Stomach (tissue), 9 donors: ENCODE results near the gene EPHX1. TPM values are rescaled to one million over a fixed set of nuclear protein-coding genes. Genes with fewer than 3 reads are reported as not detected.

Source experiments
- DNase-seq, 2 donors: peaks; one replicate each; pipeline versions ENCODE4 v3.0.0 to v3.0.0-alpha.2; 2013 to 2019
- H3K27ac ChIP-seq, 5 donors: fragments of 200-600 bp in 4 of 5; sonication (generic) in 4 of 5; one replicate each; pipeline ENCODE4 v1.5.1; 2013 to 2019; ENCODE audit warnings: mild to moderate bottlenecking in 1 of 5, moderate library complexity in 1 of 5
- H3K27me3 ChIP-seq, 3 donors: fragments of 200-600 bp; sonication (generic); one replicate each; pipeline ENCODE4 v1.5.1; 2017 to 2019; ENCODE audit warnings: mixed run types in 1 of 3
- H3K36me3 ChIP-seq, 4 donors: fragments of 200-600 bp; sonication (generic); 1 replicate in 3 of 4; 2 replicates in 1 of 4; pipeline ENCODE4 v1.5.1; 2016 to 2019
- H3K4me1 ChIP-seq, 4 donors: fragments of 200-600 bp; sonication (generic); one replicate each; pipeline ENCODE4 v1.5.1; 2016 to 2019
- H3K4me3 ChIP-seq, 4 donors: fragments of 200-600 bp; sonication (generic) in 3 of 4; one replicate each; pipeline ENCODE4 v1.5.1; 2016 to 2019; ENCODE audit warnings: mild to moderate bottlenecking in 1 of 4
- H3K9me3 ChIP-seq, 4 donors: fragments of 200-600 bp; sonication (generic); one replicate each; pipeline ENCODE4 v1.5.1; 2016 to 2019
- EP300 ChIP-seq: sonication (generic); formaldehyde crosslinking; IDR thresholded peaks from one replicate; pipeline ENCODE4 v1.6.1; 2017; ENCODE audit warnings: antibody characterized with exemption
- POLR2A ChIP-seq, 4 donors: fragments of 450-650 bp; IDR thresholded peaks; one replicate each; pipeline ENCODE4 v1.6.1; 2016; ENCODE audit warnings: antibody characterized with exemption in 4 of 4, control low read depth in 2 of 4, mild to moderate bottlenecking in 1 of 4, moderate library complexity in 1 of 4
- POLR2AphosphoS5 ChIP-seq, 3 donors: sonication (generic); formaldehyde crosslinking; IDR thresholded peaks; one replicate each; pipeline ENCODE4 v1.6.1; 2016; ENCODE audit warnings: antibody characterized with exemption in 3 of 3
- WGBS, 5 donors: extraction: QIAGEN DNeasy Blood & Tissue Kit in 3 of 5; methylation state at CpG; one replicate each; pipeline versions ENCODE4 v1.1.5 to v1.1.7; 2013 to 2018; 5-methylcytosine and 5-hydroxymethylcytosine counted together
- intact Hi-C: fragments of 100-400 bp; cut with DNase I; formaldehyde crosslinking; loops from one replicate; pipeline ENCODE4 v1.15.1; 2023; ENCODE audit warnings: low total_unique reads
- polyA plus RNA-seq, 3 donors: library from polyadenylated mRNA; stranded (reverse); fragments of 200-250 nt; gene quantifications; one replicate each; pipeline ENCODE4 v1.2.3, GENCODE V29; 2013
- total RNA-seq, 5 donors: library from RNA; depleted of rRNA; stranded (reverse); fragments of >200 nt; gene quantifications; one replicate each; pipeline versions ENCODE4 v1.1.0 to v1.2.3, GENCODE V29; 2014 to 2016
- TF ChIP-seq, protein P1 (sequence below), 7 experiments: fragments of 450-650 bp in 4 of 7; fragments of 200-600 bp in 3 of 7; sonication (generic) in 3 of 7; IDR thresholded peaks; one replicate each; pipeline ENCODE4 v1.5.1; 2016 to 2019; ENCODE audit warnings: antibody characterized with exemption in 7 of 7, control low read depth in 2 of 7, mild to moderate bottlenecking in 1 of 7
- donor health status: healthy with polysubstance abuse.
- donor health status: Bipolar disorder and iron deficiency.
- donor health status: healthy.

The EPHX1 gene
- total and polyA plus RNA-seq, 8 donors: 13.0 to 94.6 (median 40.5) TPM

DNA sequence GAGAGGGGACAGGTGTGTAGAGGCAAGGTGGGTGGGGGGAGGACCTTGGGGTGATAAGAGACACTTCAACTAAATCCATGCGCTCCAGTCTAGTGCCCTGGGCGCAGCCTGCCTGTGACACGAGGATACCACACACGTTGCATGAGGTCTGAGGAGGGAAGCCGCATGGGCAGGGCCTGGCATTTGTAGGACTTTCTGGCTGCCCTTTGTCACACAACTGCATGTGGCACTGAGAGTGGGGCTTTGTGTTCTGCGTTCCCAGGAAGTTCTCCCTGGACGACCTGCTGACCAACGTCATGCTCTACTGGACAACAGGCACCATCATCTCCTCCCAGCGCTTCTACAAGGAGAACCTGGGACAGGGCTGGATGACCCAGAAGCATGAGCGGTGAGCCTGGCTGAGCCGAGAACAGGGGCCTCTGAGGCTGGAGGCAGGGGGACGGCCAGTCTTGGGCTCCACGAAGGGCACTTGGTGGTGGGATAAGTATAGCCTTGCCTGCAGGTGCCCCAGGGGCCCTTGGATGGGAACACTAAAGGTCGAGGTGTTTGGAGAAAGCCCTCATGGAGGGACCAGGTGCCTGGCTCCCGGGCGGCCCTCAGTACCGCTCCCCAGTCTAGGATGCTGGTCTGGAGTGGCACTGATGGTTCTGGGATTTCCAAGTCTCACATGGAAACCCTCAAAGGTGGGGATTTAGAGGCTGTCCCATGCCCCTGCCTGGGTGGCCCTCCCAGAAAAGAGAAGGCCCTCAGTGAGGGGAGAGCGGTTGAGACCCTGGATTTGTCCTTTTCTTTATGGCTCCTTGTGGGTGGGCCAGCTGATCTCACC lies 34.5 kb downstream of the EPHX1 start:
- no peak for DNase-seq
- H3K27me3 ChIP-seq: no peaks in the 10 kb centered on the region
- H3K4me3 ChIP-seq: no peak overlapping the region
- intact Hi-C loops: no loop called here
- TF ChIP-seq, protein P1, sequence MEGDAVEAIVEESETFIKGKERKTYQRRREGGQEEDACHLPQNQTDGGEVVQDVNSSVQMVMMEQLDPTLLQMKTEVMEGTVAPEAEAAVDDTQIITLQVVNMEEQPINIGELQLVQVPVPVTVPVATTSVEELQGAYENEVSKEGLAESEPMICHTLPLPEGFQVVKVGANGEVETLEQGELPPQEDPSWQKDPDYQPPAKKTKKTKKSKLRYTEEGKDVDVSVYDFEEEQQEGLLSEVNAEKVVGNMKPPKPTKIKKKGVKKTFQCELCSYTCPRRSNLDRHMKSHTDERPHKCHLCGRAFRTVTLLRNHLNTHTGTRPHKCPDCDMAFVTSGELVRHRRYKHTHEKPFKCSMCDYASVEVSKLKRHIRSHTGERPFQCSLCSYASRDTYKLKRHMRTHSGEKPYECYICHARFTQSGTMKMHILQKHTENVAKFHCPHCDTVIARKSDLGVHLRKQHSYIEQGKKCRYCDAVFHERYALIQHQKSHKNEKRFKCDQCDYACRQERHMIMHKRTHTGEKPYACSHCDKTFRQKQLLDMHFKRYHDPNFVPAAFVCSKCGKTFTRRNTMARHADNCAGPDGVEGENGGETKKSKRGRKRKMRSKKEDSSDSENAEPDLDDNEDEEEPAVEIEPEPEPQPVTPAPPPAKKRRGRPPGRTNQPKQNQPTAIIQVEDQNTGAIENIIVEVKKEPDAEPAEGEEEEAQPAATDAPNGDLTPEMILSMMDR (IDR thresholded peaks at IDR 0.05): no peak
- TF ChIP-seq POLR2A (IDR thresholded peaks at IDR 0.05): no peak
- H3K36me3 ChIP-seq: peaks cover 45 to 98% (median 92%) of the 10 kb centered on the region in 4 donors
- H3K27ac ChIP-seq: peak overlapping the region in 3 of 5 donors; percentile 8 to 63 (median 40)
- WGBS, 5 donors: 71 to 83% (median 81%) methylated on average over 17 to 18 of the region's 18 CpGs
- H3K4me1 ChIP-seq: peaks cover 25 to 47% (median 32%) of the 10 kb centered on the region in 4 donors
- H3K9me3 ChIP-seq: no peaks in the 10 kb centered on the region

DNA sequence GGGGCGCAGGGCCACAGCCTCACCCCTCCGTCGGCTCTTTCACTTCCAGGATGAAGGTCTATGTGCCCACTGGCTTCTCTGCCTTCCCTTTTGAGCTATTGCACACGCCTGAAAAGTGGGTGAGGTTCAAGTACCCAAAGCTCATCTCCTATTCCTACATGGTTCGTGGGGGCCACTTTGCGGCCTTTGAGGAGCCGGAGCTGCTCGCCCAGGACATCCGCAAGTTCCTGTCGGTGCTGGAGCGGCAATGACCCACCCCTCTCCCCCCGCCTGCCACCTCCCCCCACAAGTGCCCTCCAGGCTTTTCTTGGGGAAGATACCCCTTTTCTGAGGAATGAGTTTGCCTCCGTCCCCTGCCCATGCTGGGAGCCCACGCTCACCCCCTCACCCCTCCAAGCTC lies 35.2 kb downstream of the EPHX1 start:
- WGBS, 5 donors: 86 to 92% (median 88%) methylated on average over 11 to 14 of the region's 14 CpGs
- H3K36me3 ChIP-seq: peaks cover 44 to 97% (median 92%) of the 10 kb centered on the region in 4 donors
- no peak for DNase-seq
- peak overlapping the region in 3 of 5 donors; percentile 8 to 63 (median 40) for H3K27ac ChIP-seq
- no peak overlapping the region for H3K4me3 ChIP-seq
- intact Hi-C loops: no loop called here
- no peaks in the 10 kb centered on the region for H3K9me3 ChIP-seq
- TF ChIP-seq POLR2A (IDR thresholded peaks at IDR 0.05) (no peak), EP300 (no peak), POLR2AphosphoS5 (IDR thresholded peaks at IDR 0.05) (no peak)
- TF ChIP-seq, protein P1 (IDR thresholded peaks at IDR 0.05): no peak
- no peaks in the 10 kb centered on the region for H3K27me3 ChIP-seq
- H3K4me1 ChIP-seq: peaks cover 25 to 53% (median 35%) of the 10 kb centered on the region in 4 donors

DNA sequence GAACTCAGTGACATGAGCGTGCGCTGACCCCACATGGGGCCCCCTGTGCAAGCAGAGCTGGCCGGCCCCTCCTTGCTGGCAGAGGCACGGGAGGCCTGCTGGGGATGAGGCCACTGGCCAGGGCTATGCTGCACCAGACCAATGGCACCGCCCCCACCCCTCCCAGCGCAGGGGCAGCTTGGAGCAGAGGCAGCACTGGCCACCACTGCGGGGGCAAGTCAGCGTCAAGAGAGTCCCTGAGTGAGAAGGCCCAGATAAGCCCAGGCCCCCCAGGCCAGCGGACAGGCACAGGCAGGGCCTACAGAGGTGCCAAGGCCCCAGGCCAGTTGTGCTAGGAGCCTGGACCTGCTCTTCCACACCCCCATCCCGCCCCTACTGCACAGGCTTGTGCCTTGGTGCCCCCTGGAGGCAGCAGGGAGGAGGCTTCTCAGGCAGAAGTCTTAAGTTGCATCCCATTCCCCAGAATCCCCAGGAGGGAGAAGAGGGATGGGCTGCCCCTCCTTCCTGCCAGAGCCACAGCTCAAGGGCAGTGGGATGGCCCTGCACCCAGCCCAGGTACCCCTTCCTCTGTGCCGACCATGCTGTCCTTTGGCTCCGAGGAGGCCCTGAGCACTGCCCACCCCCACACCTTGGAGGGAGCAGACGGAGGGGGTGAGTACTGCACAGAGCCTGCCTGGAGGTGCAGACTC lies 35.8 kb downstream of the EPHX1 start:
- TF ChIP-seq EP300 (no peak), POLR2AphosphoS5 (IDR thresholded peaks at IDR 0.05) (peak in 1 of 3 donors; percentile 62)
- TF ChIP-seq, protein P1 (IDR thresholded peaks at IDR 0.05): peak in 5 of 7 experiments; percentile 56 to 73 (median 64)
- Histone ChIP-seq H3K27me3 (no peaks in the 10 kb centered on the region), H3K27ac (peak overlapping the region in 3 of 5 donors; percentile 8 to 63 (median 40)), H3K4me1 (peaks cover 25 to 58% (median 36%) of the 10 kb centered on the region in 4 donors), H3K9me3 (no peaks in the 10 kb centered on the region), H3K4me3 (no peak overlapping the region), H3K36me3 (peaks cover 47 to 96% (median 92%) of the 10 kb centered on the region in 4 donors)
- 52 to 65% (median 60%) methylated on average over 6 to 13 of the region's 13 CpGs for WGBS, 5 donors
- intact Hi-C loops: no loop called here
- DNase-seq: peak; percentile 72 to 92
